Heart right ventricle (tissue), 16 donors: ENCODE measurements around the gene BLTP3A. TPM values are rescaled to one million over a fixed set of nuclear protein-coding genes. Genes with fewer than 3 reads are reported as not detected.
"Not testable (repeated sequence)": the region's sequence is repeated elsewhere in the genome, so short reads cannot be mapped to it uniquely, and the experiment has no call there.

Source experiments
- ATAC-seq, 8 donors: fragments of 200-7000 bp; cut with Tn5 transposase; one replicate each; pipeline ENCODE4 v1.9.1; 2020; ENCODE audit warnings: mild to moderate bottlenecking in 8 of 8, moderate library complexity in 8 of 8, moderate number of reproducible peaks in 1 of 8
- DNase-seq, 2 donors: peaks; one replicate each; pipeline ENCODE4 v3.0.0-alpha.2; 2020
- H3K27ac ChIP-seq, 10 donors: fragments of 200-600 bp; sonication (generic) in 2 of 10; one replicate each; pipeline versions ENCODE4 v1.5.0 to v1.8.0; 2020 to 2022; ENCODE audit warnings: mild to moderate bottlenecking in 3 of 10
- H3K27me3 ChIP-seq, 7 donors: fragments of 200-600 bp; one replicate each; pipeline ENCODE4 v1.8.0; 2021 to 2022; ENCODE audit warnings: mild to moderate bottlenecking in 2 of 7
- H3K36me3 ChIP-seq, 9 donors: fragments of 200-600 bp; sonication (generic) in 1 of 9; one replicate each; pipeline versions ENCODE4 v1.5.0 to v1.8.0; 2020 to 2022; ENCODE audit warnings: mild to moderate bottlenecking in 2 of 9
- H3K4me1 ChIP-seq, 9 donors: fragments of 200-600 bp; sonication (generic) in 1 of 9; one replicate each; pipeline versions ENCODE4 v1.5.0 to v1.8.0; 2020 to 2022; ENCODE audit warnings: mild to moderate bottlenecking in 4 of 9
- H3K4me3 ChIP-seq, 10 donors: fragments of 200-600 bp; sonication (generic) in 2 of 10; one replicate each; pipeline versions ENCODE4 v1.5.0 to v1.8.0; 2020 to 2022; ENCODE audit warnings: mild to moderate bottlenecking in 7 of 10, moderate library complexity in 2 of 10
- H3K9me3 ChIP-seq, 11 donors: fragments of 200-600 bp in 10 of 11; sonication (generic) in 2 of 11; one replicate each; pipeline versions ENCODE4 v1.5.0 to v1.8.0; 2013 to 2022; ENCODE audit warnings: mild to moderate bottlenecking in 2 of 11, control low read depth in 1 of 11, moderate library complexity in 1 of 11
- WGBS, 2 donors: extraction: QIAGEN DNeasy Blood & Tissue Kit; methylation state at CpG; one replicate each; pipeline ENCODE4 v1.1.7; 2013; ENCODE audit warnings: inconsistent platforms in 1 of 2; 5-methylcytosine and 5-hydroxymethylcytosine counted together
- intact Hi-C, 10 donors: fragments of 100-400 bp; cut with DNase I; formaldehyde crosslinking; loops; one replicate each; pipeline versions ENCODE4 v1.11.1 to v1.14.2; 2022
- polyA plus RNA-seq, 2 donors: library from polyadenylated mRNA; stranded (reverse); fragments of 200-250 nt; gene quantifications; one replicate each; pipeline ENCODE4 v1.2.3, GENCODE V29; 2013
- total RNA-seq, 10 donors: library from RNA; stranded (reverse); fragmentation: NEBNext Ultra II Directional in 3 of 10; extraction: Animal tissue kit (Norgen Biotek cat#: 25700) in 3 of 10; gene quantifications; one replicate each; pipeline versions ENCODE4 v1.2.1 to v1.2.4, GENCODE V29; 2021 to 2023
- TF ChIP-seq, protein P1 (sequence below), 9 donors: fragments of 200-600 bp; sonication (generic) in 2 of 9; IDR thresholded peaks; one replicate each; pipeline versions ENCODE4 v1.5.0 to v1.8.0; 2021 to 2022; ENCODE audit warnings: antibody characterized with exemption in 9 of 9, mild to moderate bottlenecking in 5 of 9, moderate library complexity in 1 of 9
- donor health status: Arrhythmogenic right ventricular cardiomyopathy.
- donor health status: ischemic (EF 13 %, LVEDD 7.1; RV severe dilation, severe dysfunction).
- donor health status: healthy with polysubstance abuse.
- donor health status: DM: no; HTN: yes; CAD: no.
- donor health status: DM: no; HTN: no; CAD: no.
- donor health status: ischemic (EF 25% LVEDD 6.9; RV normal size, moderate dysfunction).
- donor health status: ischemic (EF 25% LVEDD 5.7; RV mildly dilated, moderate dysfunction).
- donor health status: healthy.
- donor health status: DM: yes; HTN: yes; CAD: no.
- donor health status: Ischemic cardiomyopathy.
- donor health status: ischemic (EF 35%, LVEDD 5.7; RV mildly dilated, moderate dysfunction).
- donor health status: nonischemic (EF 11% LVEDD 7.7; RV severe dilation, severe dysfunction).
- donor health status: DM: yes; HTN: yes; CAD: no.
- donor health status: PGD.
- donor health status: ischemic (EF 29% LVEDD 5.4; RV normal size, mild dysfunction).
- donor health status: nonischemic (EF 23%, LVEDD 6.1; RV moderate dilation, normal function).

BLTP3A gene
- total and polyA plus RNA-seq, 12 donors = 4.1 to 25.0 (median 21.0) TPM

DNA sequence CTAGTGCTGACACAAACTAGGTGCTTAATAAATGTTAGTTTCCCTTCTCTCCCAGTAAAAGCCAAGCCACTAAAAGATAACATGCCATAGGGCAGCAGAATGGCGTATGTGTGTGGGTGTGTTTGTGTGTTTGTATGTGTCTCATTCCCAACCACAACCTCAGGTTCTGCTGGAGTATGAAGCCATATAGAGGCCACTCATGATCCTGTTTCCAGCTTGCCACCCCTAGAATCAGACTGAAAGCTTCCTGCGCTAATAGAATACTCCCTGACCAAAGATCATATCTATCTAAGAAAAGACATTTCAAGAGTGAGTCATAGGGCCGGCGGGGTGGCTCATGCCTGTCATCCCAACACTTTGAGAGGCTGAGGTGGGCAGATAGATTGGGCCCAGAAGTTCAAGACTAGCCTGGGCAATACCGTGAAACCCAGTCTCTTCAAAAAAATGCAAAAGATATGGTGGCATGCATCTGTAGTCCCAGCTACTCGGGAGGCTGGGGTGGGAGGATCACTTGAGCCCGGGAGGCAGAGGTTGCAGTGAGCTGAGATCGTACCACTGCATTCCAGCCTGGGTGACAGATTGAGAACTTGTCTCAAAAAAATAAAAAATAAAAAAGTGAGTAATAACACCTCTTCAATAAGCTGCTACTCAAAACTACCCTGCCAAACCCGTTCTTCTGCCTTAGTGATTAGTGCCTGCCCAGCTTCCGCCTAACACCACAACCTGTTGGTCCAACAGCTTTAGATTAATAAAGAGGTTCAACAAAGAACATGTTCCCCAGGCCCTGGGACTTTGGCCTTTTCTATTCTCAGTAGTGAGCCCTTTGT, 46.4 kb upstream of the BLTP3A start:
- Histone ChIP-seq H3K36me3 (no peaks in the 10 kb centered on the region), H3K9me3 (no peaks in the 10 kb centered on the region), H3K4me3 (no peak overlapping the region), H3K27ac (no peak overlapping the region), H3K4me1 (no peaks in the 10 kb centered on the region), H3K27me3 (no peaks in the 10 kb centered on the region)
- TF ChIP-seq, protein P1, sequence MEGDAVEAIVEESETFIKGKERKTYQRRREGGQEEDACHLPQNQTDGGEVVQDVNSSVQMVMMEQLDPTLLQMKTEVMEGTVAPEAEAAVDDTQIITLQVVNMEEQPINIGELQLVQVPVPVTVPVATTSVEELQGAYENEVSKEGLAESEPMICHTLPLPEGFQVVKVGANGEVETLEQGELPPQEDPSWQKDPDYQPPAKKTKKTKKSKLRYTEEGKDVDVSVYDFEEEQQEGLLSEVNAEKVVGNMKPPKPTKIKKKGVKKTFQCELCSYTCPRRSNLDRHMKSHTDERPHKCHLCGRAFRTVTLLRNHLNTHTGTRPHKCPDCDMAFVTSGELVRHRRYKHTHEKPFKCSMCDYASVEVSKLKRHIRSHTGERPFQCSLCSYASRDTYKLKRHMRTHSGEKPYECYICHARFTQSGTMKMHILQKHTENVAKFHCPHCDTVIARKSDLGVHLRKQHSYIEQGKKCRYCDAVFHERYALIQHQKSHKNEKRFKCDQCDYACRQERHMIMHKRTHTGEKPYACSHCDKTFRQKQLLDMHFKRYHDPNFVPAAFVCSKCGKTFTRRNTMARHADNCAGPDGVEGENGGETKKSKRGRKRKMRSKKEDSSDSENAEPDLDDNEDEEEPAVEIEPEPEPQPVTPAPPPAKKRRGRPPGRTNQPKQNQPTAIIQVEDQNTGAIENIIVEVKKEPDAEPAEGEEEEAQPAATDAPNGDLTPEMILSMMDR (IDR thresholded peaks at IDR 0.05) = no peak
- WGBS, 2 donors = 79 to 87% methylated on average over 10 of the region's 10 CpGs
- intact Hi-C loops = no loop called here
- no peak for DNase-seq
- ATAC-seq = no peak

DNA sequence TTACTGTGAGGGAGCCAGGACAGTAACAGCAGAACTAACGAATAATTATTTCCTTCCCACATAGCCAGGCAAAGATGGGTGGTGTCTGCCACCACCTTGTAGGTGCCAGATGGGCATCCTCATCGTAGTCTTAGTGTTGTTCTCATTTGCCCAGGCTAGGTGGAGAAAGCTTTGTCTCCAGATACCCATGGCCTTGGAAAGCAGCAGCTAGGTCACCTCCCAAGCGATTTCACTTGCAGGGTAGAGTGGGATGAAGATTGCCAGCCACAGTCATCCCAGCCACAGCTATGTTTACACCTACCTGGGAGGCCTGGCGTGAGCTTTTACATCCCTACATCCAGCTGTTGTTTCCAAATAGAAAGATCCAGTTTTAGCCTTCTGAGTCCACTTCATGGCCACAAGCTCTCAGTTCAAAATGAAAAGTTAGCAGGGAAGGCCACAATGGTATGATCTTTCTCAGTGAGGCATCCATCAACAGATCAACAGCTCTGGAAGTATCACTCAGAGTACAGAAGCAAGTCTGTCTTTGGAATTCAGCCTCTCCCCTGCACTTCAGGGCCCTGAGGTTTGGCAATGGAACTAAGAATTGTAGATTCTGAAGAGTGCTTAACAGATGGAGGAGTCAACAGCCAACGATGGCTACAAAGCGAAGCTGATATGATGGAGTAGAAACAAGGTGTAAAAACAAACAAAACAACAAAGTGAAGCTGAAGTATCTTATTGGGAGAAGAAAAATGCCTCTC, 45.6 kb upstream of the BLTP3A start:
- WGBS, 2 donors = 77 to 82% methylated on average over 6 of the region's 6 CpGs
- no peaks in the 10 kb centered on the region for H3K36me3 ChIP-seq
- TF ChIP-seq, protein P1 (IDR thresholded peaks at IDR 0.05) = no peak
- no peaks in the 10 kb centered on the region for H3K27me3 ChIP-seq
- H3K4me1 ChIP-seq = no peaks in the 10 kb centered on the region
- H3K27ac ChIP-seq = no peak overlapping the region
- no peaks in the 10 kb centered on the region for H3K9me3 ChIP-seq
- intact Hi-C loops = no loop called here
- DNase-seq (no peak), ATAC-seq (no peak)
- no peak overlapping the region for H3K4me3 ChIP-seq

DNA sequence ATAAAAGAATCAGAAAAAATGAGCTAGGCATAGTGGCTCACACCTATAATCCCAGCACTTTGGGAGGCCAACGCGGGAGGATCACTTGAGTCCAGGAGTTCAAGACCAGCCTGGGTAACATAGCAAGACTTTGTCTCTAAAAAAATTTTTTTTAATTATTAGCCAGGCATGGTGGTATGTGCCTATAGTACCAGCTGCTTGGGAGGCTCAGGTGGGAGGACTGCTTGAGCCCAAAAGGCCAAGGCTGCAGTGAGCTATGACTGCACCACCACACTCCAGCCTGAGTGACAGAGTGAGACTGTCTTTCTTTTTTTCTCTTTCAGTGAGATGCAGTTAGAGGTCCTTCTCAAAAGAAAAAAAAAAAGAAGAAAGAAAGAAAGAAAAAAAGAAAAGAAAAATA, 43.1 kb upstream of the BLTP3A start:
- TF ChIP-seq, protein P1 (IDR thresholded peaks at IDR 0.05) = no peak
- no peak for ATAC-seq

DNA sequence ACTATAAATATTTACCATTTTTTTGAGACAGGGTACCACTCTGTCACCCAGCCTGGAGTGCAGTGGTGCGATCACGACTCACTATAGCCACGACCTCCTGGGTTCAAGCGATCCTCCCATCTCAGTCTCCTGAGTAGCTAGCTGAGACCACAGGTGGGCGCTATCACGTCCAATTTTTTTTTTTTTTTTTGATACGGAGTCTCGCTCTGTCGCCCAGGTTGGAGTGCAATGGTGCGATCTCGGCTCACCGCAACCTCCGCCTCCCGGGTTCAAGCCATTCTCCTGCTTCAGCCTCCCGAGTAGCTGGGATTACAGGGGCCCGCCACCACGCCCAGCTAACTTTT, 35.4 kb upstream of the BLTP3A start:
- not testable (repeated sequence) for H3K9me3 ChIP-seq, H3K27me3 ChIP-seq, DNase-seq
- peak overlapping the region; percentile 59 to 83 (median 76) for H3K4me3 ChIP-seq
- H3K36me3 ChIP-seq = peaks cover 0 to 18% (median 0%) of the 10 kb centered on the region in 9 donors
- intact Hi-C loops = loop anchor here in 6 of 10 donors (5.0 to 10.0 kb wide), 5 partner anchors 36 to 128 kb away; partner anchors contain the start of genes ILRUN (in 5 of the 6), ANKS1A (in 1 of the 6), BLTP3A (in 1 of the 6) and TAF11 (in 1 of the 6)
- ATAC-seq = peak in 4 of 8 donors; percentile 8 to 32 (median 18)
- peaks cover 4 to 41% (median 32%) of the 10 kb centered on the region in 9 donors for H3K4me1 ChIP-seq
- WGBS, 2 donors = 16 to 20% methylated on average over 17 of the region's 17 CpGs
- TF ChIP-seq, protein P1 (IDR thresholded peaks at IDR 0.05) = peak in 7 of 9 donors; percentile 26 to 47 (median 35)
- H3K27ac ChIP-seq = peak overlapping the region; percentile 85 to 97 (median 94)

More for the DNA sequence above, 43.1 kb upstream of the BLTP3A start:
- 93 to 96% methylated on average over 2 of the region's 2 CpGs for WGBS, 2 donors
- no peaks in the 10 kb centered on the region for H3K36me3 ChIP-seq
- H3K27ac ChIP-seq = no peak overlapping the region
- peaks cover 0 to 4% (median 0%) of the 10 kb centered on the region in 9 donors for H3K4me1 ChIP-seq
- no peak overlapping the region for H3K4me3 ChIP-seq
- H3K27me3 ChIP-seq = no peaks in the 10 kb centered on the region
- no peaks in the 10 kb centered on the region for H3K9me3 ChIP-seq
- intact Hi-C loops = no loop called here
- DNase-seq = no peak
